GM18499 (cell line): ENCODE measurements around the gene SEMA4B.
A peak's percentile ranks its signal among the peaks of the same experiment; 100 is the strongest.
"Not testable (repeated sequence)": the region's sequence is repeated elsewhere in the genome, so short reads cannot be mapped to it uniquely, and the experiment has no call there.

Experiments used
- ATAC-seq: cut with Tn5 transposase; IDR thresholded peaks from one replicate; pipeline ENCODE4 v1.9.1; 2021; ENCODE audit warnings: moderate number of reproducible peaks; ENCODE audit not compliant: insufficient read depth, unreplicated experiment

The SEMA4B gene

DNA sequence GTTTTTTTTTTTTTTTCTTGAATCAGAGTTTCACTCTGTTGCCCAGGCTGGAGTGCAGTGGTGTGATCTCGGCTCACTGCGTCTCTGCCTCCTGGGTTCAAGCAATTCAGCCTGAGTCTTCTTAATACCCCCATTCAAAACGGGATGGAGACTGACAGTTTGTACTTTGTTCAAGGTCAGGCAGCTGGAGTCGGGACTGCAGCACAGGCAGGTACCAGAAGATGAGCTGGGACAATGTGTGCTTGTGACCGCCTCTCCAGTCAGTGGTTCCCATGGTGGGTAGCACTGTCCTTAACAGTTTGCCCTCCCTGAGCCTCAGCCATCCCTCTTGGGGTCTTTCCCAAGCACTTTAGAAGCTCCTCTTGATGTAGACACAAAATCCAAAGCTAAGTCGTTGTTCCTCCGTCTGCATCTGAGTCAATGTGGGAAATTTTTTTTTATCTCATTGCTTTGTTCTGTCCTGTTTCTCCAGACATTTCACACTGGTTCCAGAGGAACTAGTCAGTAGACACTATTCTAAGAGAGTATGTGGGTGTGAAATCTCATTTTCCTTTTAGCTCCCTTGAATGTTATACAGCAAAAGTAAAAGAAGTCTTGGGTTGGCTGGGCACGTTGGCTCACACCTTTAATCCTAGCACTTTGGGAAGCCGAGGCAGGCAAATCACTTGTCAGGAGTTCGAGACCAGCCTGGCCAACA lies 43.0 kb downstream of the SEMA4B start:
- no peak for ATAC-seq

GRCh38 chr15:90248789-90249202 lies 47.7 kb downstream of the SEMA4B start:
- ATAC-seq, result no peak

GRCh38 chr15:90249203-90249863 lies 48.2 kb downstream of the SEMA4B start, which contains the start of gene TTLL13:
Gene TTLL13 (plus strand): TSS chr15:90249556. CDS start chr15:90250631, 1,075 bp downstream.
- no peak for ATAC-seq

GRCh38 chr15:90257776-90258175 lies 56.6 kb downstream of the SEMA4B start:
- ATAC-seq, result no peak

- ATAC-seq, result peak; percentile 65
These were observed 58.4 kb downstream of the SEMA4B start for GRCh38 chr15:90259524-90259923.

DNA sequence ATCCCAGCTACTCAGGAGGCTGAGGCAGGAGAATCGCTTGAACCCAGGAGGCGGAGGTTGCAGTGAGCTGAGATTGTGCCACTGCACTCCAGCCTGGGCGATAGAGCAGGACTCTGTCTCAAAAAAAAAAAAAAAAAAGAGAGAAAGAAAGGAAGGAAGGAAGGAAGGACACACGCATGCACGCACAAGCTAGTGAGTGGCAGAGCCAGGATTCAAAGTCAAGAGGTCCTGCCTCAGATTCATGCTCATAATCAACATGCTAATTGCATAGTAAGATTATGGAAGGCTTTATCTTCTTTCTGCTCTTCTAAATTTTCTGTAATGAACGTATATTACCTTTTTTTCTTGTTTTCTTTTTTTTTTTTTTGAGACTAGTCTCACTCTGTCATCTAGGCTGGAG lies 59.6 kb downstream of the SEMA4B start:
- not testable (repeated sequence) for ATAC-seq

DNA sequence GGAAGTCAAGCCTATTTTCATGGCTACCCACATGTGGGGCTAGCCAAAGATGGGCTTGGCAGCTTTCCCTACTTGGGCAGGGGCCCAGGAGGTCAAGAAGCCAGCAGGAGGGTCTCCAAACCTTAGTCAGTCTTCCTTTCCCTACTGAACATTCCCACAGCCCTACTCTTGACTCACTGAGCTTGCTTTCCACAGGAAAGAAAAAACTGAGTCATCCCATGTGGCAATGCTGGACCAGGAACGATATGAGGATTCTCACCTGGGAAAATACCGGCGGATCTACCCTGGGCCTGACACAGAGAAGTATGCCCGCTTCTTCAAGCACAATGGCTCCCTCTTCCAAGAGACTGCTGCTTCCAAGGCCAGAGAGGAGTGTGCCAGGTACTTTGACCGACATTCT lies 60.7 kb downstream of the SEMA4B start:
- no peak for ATAC-seq

- no peak for ATAC-seq
These were observed 61.3 kb downstream of the SEMA4B start for GRCh38 chr15:90262426-90262825.

DNA sequence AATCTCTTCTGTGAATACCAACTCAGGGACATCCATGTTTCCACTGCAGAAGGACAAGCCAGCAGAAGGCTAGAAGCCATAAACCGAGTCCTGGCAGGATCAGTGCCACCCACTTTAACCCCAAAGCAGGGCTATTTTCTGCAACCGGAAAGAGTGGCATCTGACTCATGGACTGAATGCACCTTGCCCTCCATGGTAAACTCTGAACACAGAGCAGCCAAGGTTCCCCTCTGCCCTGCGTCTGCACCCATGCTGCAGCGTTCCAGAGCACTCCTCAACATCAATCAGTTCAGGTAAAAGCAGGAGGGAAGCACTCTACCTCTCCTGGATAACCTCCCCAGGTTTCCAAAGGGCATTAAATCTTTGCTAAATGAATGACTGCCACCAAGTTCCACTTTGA lies 63.5 kb downstream of the SEMA4B start:
- no peak for ATAC-seq

- ATAC-seq, result peak; percentile 86
These were observed 64.3 kb downstream of the SEMA4B start, which contains the start of gene NGRN for GRCh38 chr15:90265271-90266060. Gene NGRN (plus strand): TSS chr15:90265672. CDS start chr15:90265713, 41 bp downstream.

DNA sequence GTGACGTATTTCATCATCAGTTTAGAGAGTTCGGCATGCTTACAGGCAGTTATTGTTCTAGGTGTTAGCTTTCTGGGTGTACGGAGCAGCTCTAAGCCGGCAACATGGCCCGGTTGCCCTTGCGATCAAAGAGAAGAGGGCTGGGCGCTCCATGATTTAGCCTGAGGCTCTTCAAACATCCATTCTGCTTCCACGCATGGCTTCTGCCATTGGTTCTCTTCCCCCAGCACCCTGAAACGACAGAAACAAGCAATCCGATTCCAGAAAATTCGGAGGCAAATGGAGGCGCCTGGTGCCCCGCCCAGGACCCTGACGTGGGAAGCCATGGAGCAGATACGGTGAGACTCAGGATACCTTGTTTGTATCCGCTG lies 64.9 kb downstream of the SEMA4B start:
- no peak for ATAC-seq

DNA sequence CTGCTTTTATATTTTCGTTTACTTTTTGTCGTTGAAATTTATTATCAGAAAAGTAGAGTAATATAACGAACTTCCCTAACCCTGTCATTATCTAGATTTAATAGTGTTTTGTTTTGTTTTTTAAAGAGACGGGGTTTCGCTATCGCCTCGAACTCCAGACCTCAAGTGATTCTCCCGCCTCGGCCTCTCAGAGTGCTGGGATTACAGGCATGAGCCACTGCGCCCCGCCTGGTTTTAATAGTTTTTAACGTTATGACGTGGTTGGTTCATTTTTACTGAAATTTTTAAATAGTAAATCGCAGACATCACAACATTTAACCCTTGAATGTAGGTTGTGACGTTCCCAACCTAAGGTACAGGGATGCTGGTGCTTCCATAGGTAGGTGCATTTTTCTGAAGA lies 65.4 kb downstream of the SEMA4B start:
- ATAC-seq, result no peak

DNA sequence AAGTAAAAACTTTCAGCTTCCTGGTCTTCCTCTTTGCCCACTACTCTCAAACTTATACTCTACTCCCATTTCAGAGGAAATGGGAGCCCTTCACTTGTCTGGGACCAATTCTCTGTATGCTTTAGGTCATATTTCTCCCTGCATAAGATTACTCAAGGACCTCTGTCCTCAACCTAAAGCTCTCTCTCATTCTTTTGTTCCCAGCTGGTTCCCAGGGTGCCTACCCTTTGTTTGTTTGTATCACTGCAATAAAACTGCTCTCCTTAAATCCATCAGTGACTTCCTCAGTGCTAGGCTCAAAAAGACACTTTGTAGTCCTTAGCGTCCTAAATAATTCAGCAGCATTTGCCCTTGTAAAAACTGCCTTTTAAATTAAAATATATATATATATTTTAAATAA lies 67.3 kb downstream of the SEMA4B start:
- no peak for ATAC-seq

- no peak for ATAC-seq
These were observed 69.5 kb downstream of the SEMA4B start for GRCh38 chr15:90270502-90271150.

GRCh38 chr15:90271459-90272166 lies 70.5 kb downstream of the SEMA4B start:
- no peak for ATAC-seq

DNA sequence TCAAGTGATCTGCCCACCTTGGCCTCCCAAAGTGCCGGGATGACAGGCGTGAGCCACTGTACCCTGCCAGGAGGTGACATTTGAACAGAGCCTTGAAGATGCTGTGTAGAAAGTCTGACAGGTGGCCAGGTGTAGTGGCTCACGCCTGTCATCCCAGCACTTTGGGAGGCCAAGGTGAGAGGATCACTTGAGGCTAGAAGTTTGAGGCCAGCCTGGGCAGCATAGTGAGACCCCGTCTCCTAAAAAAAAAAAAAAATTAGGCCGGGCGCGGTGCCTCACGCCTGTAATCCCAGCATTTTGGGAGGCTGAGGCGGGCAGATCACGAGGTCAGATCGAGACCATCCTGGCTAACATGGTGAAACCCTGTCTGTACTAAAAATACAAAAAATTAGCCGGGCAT lies 77.3 kb downstream of the SEMA4B start:
- ATAC-seq, result not testable (repeated sequence)
